ENCODE results near the gene KCNH6. TPM values are rescaled to one million over a fixed set of nuclear protein-coding genes. Genes with fewer than 3 reads are reported as not detected.

KCNH6 gene
- not detected in 2 replicates for total RNA-seq

GRCh38 chr17:63523253-63523855 lies at the start of gene KCNH6:
Gene KCNH6, plus strand, starts transcription at chr17:63523358. Its CDS starts 56 bp downstream, at chr17:63523414.

GRCh38 chr17:63476854-63477479 lies 46.2 kb upstream of the KCNH6 start, which contains the start of gene ACE:
Gene ACE, plus strand, starts transcription at chr17:63477061. Its CDS starts 34 bp downstream, at chr17:63477095.

GRCh38 chr17:63549946-63550816 lies 27.0 kb downstream of the KCNH6 start, which contains the start of gene DCAF7:
Gene DCAF7, plus strand, starts transcription at chr17:63550477. Its CDS starts 201 bp downstream, at chr17:63550678.

Other genes with a start within 250 kb of the KCNH6 start
- 16.7 and 47.0 TPM in 2 replicates for gene CYB561, start 77.1 kb upstream of the KCNH6 start, total RNA-seq
- 7.9 and 20.5 TPM in 2 replicates for gene ACE, start 46.3 kb upstream of the KCNH6 start, total RNA-seq
- gene DCAF7, start 27.1 kb downstream of the KCNH6 start, total RNA-seq: 17.2 and 17.9 TPM in 2 replicates
- gene TACO1, start 77.5 kb downstream of the KCNH6 start, total RNA-seq: 27.1 and 37.5 TPM in 2 replicates
- 36.4 TPM in 2 replicates for gene MAP3K3, start 99.1 kb downstream of the KCNH6 start, total RNA-seq
- 3.5 and 4.3 TPM in 2 replicates for gene LIMD2, start 176.8 kb downstream of the KCNH6 start, total RNA-seq
- gene STRADA, start 218.4 kb downstream of the KCNH6 start, total RNA-seq: 21.5 and 28.2 TPM in 2 replicates